Subcutaneous adipose tissue (tissue), 4 donors: ENCODE results near the gene CDC25B. TPM values are rescaled to one million over a fixed set of nuclear protein-coding genes. Genes with fewer than 3 reads are reported as not detected.

Experiments used
- total RNA-seq, 4 donors: library from RNA; depleted of rRNA; stranded (reverse); fragments of >200 nt; gene quantifications; one replicate each; pipeline ENCODE4 v1.1.0, GENCODE V29; 2016
- TF ChIP-seq, protein P1 (sequence below): fragments of 450-650 bp; IDR thresholded peaks from one replicate; pipeline ENCODE4 v1.5.1; 2016; ENCODE audit warnings: low read depth, mild to moderate bottlenecking, control low read depth, antibody characterized with exemption, moderate library complexity

CDC25B gene
- total RNA-seq, 4 donors from 2014 or later: 14.7 to 25.6 (median 19.2) TPM

GRCh38 chr20:3775457-3776108 lies 20.5 kb upstream of the CDC25B start:
- TF ChIP-seq, protein P1, sequence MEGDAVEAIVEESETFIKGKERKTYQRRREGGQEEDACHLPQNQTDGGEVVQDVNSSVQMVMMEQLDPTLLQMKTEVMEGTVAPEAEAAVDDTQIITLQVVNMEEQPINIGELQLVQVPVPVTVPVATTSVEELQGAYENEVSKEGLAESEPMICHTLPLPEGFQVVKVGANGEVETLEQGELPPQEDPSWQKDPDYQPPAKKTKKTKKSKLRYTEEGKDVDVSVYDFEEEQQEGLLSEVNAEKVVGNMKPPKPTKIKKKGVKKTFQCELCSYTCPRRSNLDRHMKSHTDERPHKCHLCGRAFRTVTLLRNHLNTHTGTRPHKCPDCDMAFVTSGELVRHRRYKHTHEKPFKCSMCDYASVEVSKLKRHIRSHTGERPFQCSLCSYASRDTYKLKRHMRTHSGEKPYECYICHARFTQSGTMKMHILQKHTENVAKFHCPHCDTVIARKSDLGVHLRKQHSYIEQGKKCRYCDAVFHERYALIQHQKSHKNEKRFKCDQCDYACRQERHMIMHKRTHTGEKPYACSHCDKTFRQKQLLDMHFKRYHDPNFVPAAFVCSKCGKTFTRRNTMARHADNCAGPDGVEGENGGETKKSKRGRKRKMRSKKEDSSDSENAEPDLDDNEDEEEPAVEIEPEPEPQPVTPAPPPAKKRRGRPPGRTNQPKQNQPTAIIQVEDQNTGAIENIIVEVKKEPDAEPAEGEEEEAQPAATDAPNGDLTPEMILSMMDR: no peak

GRCh38 chr20:3777381-3777715 lies 18.8 kb upstream of the CDC25B start:
- TF ChIP-seq, protein P1: no peak

DNA sequence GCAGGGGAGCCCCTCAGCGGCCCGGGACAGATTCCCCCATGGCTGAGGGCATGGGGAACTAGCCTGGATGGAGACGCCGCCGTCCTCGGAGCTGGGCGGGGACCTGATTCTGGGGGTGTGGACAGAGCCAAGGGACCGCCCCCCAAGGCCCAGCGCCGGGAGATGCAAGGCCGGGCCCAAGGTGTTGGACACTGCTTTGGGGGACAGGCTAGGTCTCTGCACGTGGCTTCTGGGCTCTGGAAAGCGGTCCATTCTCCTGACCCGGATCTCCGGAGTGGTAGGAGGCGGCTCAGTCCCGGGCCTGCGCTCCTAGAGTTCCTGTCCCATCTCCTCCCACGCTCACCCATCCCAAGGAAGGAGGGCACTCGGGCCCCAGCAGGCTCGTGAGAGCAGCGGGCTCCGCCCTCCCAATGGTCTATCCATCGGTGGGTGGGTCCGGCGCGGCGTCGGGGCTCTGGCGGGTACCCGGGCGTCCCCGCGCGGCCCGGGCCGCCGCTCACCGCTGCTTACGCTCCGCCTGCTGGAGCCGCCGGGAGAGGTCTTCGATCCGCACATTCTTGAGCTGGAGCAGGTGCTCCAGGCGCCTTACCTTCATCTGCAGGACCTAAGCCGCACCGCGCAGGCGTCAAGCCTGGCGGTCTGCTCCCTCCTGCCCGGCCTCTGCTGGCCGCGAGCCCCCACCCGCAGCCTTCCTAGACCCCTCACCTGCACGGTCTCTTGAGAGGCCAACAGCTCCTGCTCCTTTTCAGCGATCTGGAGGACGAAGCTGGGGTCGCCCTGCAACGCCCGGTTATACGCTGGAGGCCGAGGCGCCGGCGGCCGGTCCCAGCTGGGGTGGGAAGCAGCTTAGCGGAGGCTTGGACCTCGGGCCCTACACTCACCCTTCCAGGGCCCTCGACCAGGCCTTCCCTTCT lies 18.1 kb upstream of the CDC25B start:
- TF ChIP-seq, protein P1: no peak

DNA sequence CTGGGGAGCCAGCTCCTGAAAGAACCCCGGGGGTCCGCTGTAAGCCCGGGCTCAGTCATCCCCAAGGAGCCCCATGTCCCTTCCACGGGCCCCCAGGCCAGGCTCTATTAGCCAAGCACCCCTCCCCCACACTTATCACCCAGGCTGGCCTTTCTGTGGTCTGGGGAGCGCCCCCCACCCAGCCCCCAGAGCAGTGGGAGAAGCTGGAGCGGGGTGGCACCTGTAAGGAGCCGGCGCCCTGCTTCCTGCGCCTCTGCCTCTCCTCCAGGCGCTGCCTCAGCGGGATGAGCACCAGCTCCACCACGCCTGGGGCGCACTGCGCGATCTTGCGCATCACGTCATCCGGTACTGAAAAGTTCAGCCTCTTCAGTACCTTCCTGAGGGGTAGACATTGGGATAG lies 17.1 kb upstream of the CDC25B start:
- TF ChIP-seq, protein P1: no peak

DNA sequence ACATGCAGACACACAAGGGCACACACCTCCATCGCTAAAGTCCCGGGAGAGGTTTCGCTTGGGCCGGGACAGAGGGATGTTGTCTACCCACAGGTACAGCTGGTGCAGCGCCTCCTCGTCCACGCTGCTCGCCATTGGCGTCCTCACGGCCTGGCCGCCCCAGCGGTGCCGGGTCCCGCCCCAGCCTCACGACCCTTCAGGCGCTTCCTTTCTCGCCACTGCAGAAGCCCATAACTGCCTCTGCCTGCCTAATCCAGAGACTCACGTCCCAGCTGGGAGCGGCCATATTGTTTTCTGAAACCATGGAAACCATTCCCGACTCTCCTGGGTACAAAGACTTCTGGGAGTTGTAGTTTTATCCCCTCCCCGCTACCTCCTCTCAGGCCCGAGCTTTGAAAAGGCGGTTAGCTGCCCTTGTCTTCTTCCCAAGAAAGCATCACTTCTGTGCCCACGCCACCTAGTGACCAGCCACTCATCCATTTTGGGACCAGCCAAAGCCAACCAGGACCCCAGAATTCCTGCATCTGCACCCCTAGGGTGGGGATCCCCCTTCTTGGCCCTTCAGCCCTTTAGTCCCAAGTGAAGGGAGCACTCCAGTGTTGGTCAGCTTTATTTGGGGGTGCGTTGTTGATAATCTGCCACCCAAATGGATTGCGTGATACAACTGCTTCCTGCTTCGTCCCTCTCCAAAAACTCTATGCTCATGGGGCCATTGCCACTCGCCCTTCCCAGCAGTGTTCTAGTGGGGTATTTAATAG lies 14.8 kb upstream of the CDC25B start, which contains the start of gene SPEF1:
Gene SPEF1 (minus strand): TSS at position 296 of the 758 bp plus-strand sequence. CDS start 161 bp downstream, at position 135.
- TF ChIP-seq, protein P1: no peak

DNA sequence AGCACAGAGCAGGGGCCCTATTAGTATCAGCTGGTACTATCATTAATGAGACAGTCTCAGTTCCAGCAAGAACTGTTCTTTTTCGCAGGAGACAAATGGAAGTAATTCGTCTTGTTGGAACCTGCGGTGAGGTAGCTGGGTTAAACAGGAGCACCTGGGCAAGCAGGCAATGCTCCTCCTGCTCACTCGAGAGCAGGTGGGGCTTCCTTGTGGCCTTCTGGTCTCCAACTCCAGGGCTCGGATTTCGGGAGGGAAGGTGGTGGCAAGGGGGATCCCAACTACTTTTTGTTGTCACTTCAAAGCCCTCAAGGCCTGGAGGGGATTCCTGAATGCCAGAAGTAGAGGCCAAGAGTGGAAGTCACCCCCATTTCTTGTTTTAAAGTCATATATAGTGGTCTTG lies 13.5 kb upstream of the CDC25B start:
- TF ChIP-seq, protein P1: no peak
